ENCODE data around the gene NR3C2. TPM values are rescaled to one million over a fixed set of nuclear protein-coding genes. Genes with fewer than 3 reads are reported as not detected.

Gene NR3C2
- polyA plus RNA-seq, 1 donor = 6.8 TPM

DNA sequence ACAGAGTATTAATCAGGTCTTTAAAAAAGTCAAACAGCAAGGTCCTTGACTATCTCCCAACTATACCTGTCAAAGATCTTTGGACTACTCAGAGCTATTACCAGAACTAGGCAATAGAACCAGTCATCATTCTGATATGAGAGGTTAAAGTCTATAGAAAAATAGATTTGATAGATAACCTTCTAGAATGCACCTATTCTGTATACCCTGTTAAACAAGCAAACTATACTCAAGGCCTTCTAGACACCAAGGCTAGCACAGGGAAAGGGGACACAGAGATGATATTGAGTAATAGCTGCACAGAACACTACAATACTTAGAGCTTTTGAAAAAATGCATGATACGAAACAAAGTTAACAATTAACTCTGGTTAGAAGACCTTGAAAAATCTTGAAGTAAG lies 149.5 kb downstream of the NR3C2 start:
- H3K9me3 ChIP-seq (ENCODE audit: control insufficient read depth, low read depth, low read length) = no peaks in the 10 kb centered on the region
- H3K4me1 ChIP-seq (ENCODE audit: control insufficient read depth, insufficient read depth, low read length) = peaks cover 15% of the 10 kb centered on the region
- peak overlapping the region; percentile 71 for H3K27ac ChIP-seq (ENCODE audit: low read length)
- peak; percentile 74 to 88 for DNase-seq
- no peak overlapping the region for H3K4me3 ChIP-seq (ENCODE audit: low read length)
- 29% methylated on average over 1 of the region's 1 CpG for WGBS (ENCODE audit: insufficient coverage, low lambda C conversion rate)
- no peaks in the 10 kb centered on the region for H3K36me3 ChIP-seq (ENCODE audit: control insufficient read depth, insufficient read depth, low read length)
- H3K27me3 ChIP-seq (ENCODE audit: control insufficient read depth, insufficient read depth, low read length) = no peaks in the 10 kb centered on the region

DNA sequence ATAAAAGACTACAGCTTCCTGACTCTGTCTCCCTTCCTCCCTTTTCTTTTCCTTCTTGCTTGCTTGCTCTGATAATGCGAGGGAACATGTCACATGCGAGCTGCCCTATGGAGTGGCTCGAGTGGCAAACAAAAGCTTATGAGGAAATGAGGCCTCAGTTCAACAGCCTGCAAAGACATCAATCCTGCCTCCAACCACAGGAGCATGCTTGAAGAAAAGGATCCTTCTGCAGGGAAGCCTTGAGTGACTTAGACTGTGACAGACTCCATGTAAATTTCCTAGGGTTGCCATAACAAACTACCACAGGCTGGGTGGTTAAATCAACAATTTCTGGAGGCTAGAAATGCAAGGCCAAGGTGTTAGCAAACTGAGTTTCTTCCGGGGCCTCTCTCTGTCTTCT lies 152.5 kb downstream of the NR3C2 start:
- WGBS (ENCODE audit: insufficient coverage, low lambda C conversion rate) = no CpG with 5 or more reads among the region's 4 CpGs
- Histone ChIP-seq H3K4me3 (ENCODE audit: low read length) (no peak overlapping the region), H3K27me3 (ENCODE audit: control insufficient read depth, insufficient read depth, low read length) (no peaks in the 10 kb centered on the region), H3K4me1 (ENCODE audit: control insufficient read depth, insufficient read depth, low read length) (peaks cover 15% of the 10 kb centered on the region), H3K27ac (ENCODE audit: low read length) (peak overlapping the region; percentile 25), H3K36me3 (ENCODE audit: control insufficient read depth, insufficient read depth, low read length) (no peaks in the 10 kb centered on the region), H3K9me3 (ENCODE audit: control insufficient read depth, low read depth, low read length) (no peaks in the 10 kb centered on the region)
- DNase-seq = peak in 1 of 2 donors; percentile 54

DNA sequence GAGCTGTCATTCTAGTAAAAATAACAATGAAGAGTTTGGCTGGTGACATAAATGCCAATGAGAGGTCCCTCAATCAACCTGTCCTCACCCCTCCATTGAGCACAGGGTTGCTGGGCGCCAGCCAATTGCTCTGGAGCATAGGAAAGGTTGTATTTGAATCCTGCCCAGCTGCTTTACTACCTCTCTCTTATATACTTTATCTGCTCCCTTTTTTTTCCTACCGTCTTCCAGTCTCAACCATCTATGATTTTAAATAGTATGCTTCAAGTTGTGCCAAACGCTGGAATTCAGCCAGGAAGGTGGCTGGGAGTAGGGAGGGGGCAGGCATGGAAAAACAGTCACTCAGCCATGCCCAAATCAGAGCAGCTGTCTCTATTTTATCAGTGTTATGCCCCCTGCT lies 153.8 kb downstream of the NR3C2 start:
- Histone ChIP-seq H3K36me3 (ENCODE audit: control insufficient read depth, insufficient read depth, low read length) (no peaks in the 10 kb centered on the region), H3K27me3 (ENCODE audit: control insufficient read depth, insufficient read depth, low read length) (no peaks in the 10 kb centered on the region), H3K4me3 (ENCODE audit: low read length) (no peak overlapping the region), H3K9me3 (ENCODE audit: control insufficient read depth, low read depth, low read length) (no peaks in the 10 kb centered on the region), H3K27ac (ENCODE audit: low read length) (no peak overlapping the region), H3K4me1 (ENCODE audit: control insufficient read depth, insufficient read depth, low read length) (peaks cover 14% of the 10 kb centered on the region)
- DNase-seq = no peak
- no CpG with 5 or more reads among the region's 3 CpGs for WGBS (ENCODE audit: insufficient coverage, low lambda C conversion rate)

DNA sequence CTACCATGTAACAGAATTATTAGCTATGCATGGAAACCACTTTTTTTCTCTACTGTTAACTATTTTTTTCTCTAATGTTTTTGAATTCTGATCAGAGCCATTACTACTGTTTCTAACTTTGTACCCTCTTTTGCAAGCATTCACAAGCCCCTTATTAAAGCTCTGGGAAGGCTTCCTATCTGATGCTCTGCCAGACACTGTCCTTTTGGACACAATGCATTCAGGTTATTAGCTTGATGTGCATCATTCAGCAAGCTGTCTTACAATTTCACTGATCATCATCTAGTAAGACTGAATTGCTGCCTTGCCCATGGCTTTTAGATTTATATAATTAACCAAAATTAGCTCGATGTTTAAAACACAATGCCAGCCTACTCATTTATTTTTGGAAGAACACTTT lies 155.1 kb downstream of the NR3C2 start:
- Histone ChIP-seq H3K36me3 (ENCODE audit: control insufficient read depth, insufficient read depth, low read length) (no peaks in the 10 kb centered on the region), H3K27me3 (ENCODE audit: control insufficient read depth, insufficient read depth, low read length) (no peaks in the 10 kb centered on the region), H3K4me1 (ENCODE audit: control insufficient read depth, insufficient read depth, low read length) (peaks cover 22% of the 10 kb centered on the region), H3K4me3 (ENCODE audit: low read length) (no peak overlapping the region), H3K27ac (ENCODE audit: low read length) (no peak overlapping the region), H3K9me3 (ENCODE audit: control insufficient read depth, low read depth, low read length) (no peaks in the 10 kb centered on the region)
- no peak for DNase-seq
- WGBS (ENCODE audit: insufficient coverage, low lambda C conversion rate) = no CpG with 5 or more reads among the region's 1 CpG

DNA sequence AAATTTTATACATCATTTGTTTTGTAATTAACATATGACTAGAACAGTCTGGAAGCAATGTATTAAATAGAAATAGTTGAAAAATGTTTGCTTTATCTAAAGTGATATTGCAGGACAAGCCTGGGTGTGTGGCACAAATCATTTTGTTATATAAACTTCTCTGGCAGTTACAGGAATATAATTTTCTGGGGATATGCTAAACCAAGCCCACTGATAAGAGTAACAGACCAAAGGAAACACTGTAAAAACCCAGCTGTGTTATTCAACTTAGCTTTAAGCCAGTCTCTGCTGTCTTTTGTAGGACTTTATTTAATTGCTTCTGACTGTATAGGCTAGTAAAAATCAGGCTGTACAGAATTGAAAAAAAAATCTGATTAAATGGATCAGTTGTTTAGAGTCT lies 156.2 kb downstream of the NR3C2 start:
- no peak for DNase-seq
- Histone ChIP-seq H3K4me1 (ENCODE audit: control insufficient read depth, insufficient read depth, low read length) (peaks cover 22% of the 10 kb centered on the region), H3K27me3 (ENCODE audit: control insufficient read depth, insufficient read depth, low read length) (no peaks in the 10 kb centered on the region), H3K27ac (ENCODE audit: low read length) (no peak overlapping the region), H3K4me3 (ENCODE audit: low read length) (no peak overlapping the region), H3K9me3 (ENCODE audit: control insufficient read depth, low read depth, low read length) (no peaks in the 10 kb centered on the region), H3K36me3 (ENCODE audit: control insufficient read depth, insufficient read depth, low read length) (no peaks in the 10 kb centered on the region)

DNA sequence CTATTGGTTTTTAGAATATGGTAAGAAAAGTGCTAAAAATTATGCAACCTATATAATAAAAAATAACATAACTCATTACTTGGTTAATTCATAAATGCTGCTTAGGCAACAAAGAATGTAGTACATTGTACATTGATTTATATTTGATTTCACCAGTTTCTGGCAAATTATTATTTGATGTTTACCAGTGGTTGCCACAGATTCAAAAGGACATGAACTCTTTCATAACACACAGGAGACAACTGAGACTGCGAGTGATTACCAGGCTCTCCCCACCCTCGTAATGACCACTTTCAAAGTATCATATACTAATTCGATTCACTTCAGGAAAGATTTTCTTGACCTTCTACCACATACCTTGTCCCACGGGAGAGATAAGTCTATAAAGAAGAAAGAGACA lies 158.5 kb downstream of the NR3C2 start:
- DNase-seq = peak in 1 of 2 donors; percentile 30
- H3K4me1 ChIP-seq (ENCODE audit: control insufficient read depth, insufficient read depth, low read length) = peaks cover 18% of the 10 kb centered on the region
- peak overlapping the region; percentile 49 for H3K27ac ChIP-seq (ENCODE audit: low read length)

DNA sequence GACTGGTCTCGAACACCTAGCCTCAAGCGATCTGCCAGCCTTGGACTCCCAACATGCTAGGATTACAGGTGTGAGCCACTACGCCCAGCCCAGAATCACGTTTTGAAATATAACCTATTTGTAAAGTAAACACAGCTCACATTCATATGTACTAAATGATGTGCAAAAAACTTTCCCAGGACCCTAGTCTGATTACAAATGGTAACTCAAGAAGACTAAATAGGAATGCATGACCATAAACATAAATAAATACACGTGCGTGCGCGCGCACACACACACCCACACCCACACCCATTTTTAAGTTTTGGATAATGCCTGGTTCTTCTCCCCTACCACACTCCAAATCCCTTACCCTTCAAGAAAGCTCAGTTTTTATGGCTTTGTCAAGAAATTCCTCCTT lies 163.9 kb downstream of the NR3C2 start:
- Histone ChIP-seq H3K4me3 (ENCODE audit: low read length) (no peak overlapping the region), H3K27me3 (ENCODE audit: control insufficient read depth, insufficient read depth, low read length) (no peaks in the 10 kb centered on the region), H3K4me1 (ENCODE audit: control insufficient read depth, insufficient read depth, low read length) (peaks cover 26% of the 10 kb centered on the region), H3K27ac (ENCODE audit: low read length) (no peak overlapping the region), H3K9me3 (ENCODE audit: control insufficient read depth, low read depth, low read length) (no peaks in the 10 kb centered on the region), H3K36me3 (ENCODE audit: control insufficient read depth, insufficient read depth, low read length) (no peaks in the 10 kb centered on the region)
- 92% methylated on average over 5 of the region's 9 CpGs for WGBS (ENCODE audit: insufficient coverage, low lambda C conversion rate)
- DNase-seq = no peak

More for the DNA sequence above, 158.5 kb downstream of the NR3C2 start:
- Histone ChIP-seq H3K4me3 (ENCODE audit: low read length) (no peak overlapping the region), H3K27me3 (ENCODE audit: control insufficient read depth, insufficient read depth, low read length) (no peaks in the 10 kb centered on the region), H3K36me3 (ENCODE audit: control insufficient read depth, insufficient read depth, low read length) (no peaks in the 10 kb centered on the region), H3K9me3 (ENCODE audit: control insufficient read depth, low read depth, low read length) (no peaks in the 10 kb centered on the region)
- WGBS (ENCODE audit: insufficient coverage, low lambda C conversion rate) = no CpG with 5 or more reads among the region's 4 CpGs

DNA sequence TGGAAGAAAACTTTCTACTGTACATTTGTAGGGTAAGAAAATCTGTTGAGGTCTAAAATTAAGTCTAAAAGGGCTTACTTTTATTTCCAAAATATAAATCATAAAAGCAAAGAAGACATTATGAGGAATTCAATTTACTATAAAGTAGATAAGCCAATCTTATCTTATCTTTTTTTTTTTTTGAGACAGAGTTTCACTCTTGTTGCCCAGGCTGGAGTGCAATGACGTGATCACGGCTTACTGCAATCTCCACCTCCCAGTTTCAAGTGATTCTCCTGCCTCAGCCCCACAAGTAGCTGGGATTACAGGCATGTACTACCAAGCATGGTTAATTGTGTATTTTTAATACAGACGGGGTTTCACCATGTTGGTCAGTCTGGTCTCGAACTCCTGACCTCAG lies 166.9 kb downstream of the NR3C2 start:
- DNase-seq = peak in 1 of 2 donors; percentile 70
- no peaks in the 10 kb centered on the region for H3K27me3 ChIP-seq (ENCODE audit: control insufficient read depth, insufficient read depth, low read length)
- peaks cover 15% of the 10 kb centered on the region for H3K4me1 ChIP-seq (ENCODE audit: control insufficient read depth, insufficient read depth, low read length)
- WGBS (ENCODE audit: insufficient coverage, low lambda C conversion rate) = no CpG with 5 or more reads among the region's 4 CpGs
- H3K27ac ChIP-seq (ENCODE audit: low read length) = peak overlapping the region; percentile 79
- H3K36me3 ChIP-seq (ENCODE audit: control insufficient read depth, insufficient read depth, low read length) = no peaks in the 10 kb centered on the region
- no peaks in the 10 kb centered on the region for H3K9me3 ChIP-seq (ENCODE audit: control insufficient read depth, low read depth, low read length)
- H3K4me3 ChIP-seq (ENCODE audit: low read length) = no peak overlapping the region

DNA sequence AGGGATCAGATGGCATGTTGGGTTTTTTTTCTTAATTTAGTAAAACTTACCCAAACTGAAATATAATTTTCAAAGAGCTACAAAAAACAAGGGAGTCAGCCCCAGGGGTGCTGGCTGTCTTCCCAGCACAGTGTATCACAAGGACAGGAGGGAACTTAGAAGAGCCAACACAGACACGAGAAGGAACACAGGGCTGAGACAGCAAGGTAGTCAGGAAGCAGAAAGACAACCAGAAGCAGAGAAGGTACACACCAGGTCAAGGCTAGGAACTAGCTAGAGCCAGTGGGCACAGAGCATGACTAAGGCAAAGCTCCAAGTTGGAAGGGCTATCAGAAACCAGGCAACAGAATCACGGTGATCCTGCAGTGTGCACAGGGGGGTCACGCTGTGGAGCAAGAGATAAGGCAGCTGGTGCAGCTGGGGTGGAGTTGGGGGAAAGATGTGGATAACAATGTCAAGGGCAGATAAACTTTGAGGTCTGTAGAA lies 168.7 kb downstream of the NR3C2 start:
- no peaks in the 10 kb centered on the region for H3K27me3 ChIP-seq (ENCODE audit: control insufficient read depth, insufficient read depth, low read length)
- H3K27ac ChIP-seq (ENCODE audit: low read length) = peak overlapping the region; percentile 79
- DNase-seq = peak in 1 of 2 donors; percentile 73
- H3K4me1 ChIP-seq (ENCODE audit: control insufficient read depth, insufficient read depth, low read length) = peaks cover 15% of the 10 kb centered on the region
- H3K36me3 ChIP-seq (ENCODE audit: control insufficient read depth, insufficient read depth, low read length) = no peaks in the 10 kb centered on the region
- H3K9me3 ChIP-seq (ENCODE audit: control insufficient read depth, low read depth, low read length) = no peaks in the 10 kb centered on the region
- no peak overlapping the region for H3K4me3 ChIP-seq (ENCODE audit: low read length)
- 20% methylated on average over 1 of the region's 3 CpGs for WGBS (ENCODE audit: insufficient coverage, low lambda C conversion rate)

DNA sequence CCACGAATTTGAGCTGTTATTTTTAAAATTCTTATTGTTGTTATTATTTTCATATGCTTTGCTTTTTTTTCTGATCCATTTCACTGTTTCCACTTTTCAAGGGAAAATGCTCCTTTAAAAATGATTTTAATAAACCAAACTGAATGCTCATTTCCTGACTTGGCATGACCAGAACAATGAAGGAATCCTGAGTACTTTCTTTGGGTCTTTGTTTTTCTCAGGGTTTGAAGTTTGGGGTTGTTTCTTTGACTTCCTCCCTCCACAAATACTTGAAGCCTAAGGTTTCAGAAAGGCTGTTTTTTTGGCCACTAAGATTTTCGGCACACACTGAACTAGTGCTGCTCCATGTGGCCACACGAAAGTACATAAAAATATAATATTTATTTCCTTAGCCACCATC lies 171.0 kb downstream of the NR3C2 start:
- DNase-seq = no peak
- no peak overlapping the region for H3K4me3 ChIP-seq (ENCODE audit: low read length)

DNA sequence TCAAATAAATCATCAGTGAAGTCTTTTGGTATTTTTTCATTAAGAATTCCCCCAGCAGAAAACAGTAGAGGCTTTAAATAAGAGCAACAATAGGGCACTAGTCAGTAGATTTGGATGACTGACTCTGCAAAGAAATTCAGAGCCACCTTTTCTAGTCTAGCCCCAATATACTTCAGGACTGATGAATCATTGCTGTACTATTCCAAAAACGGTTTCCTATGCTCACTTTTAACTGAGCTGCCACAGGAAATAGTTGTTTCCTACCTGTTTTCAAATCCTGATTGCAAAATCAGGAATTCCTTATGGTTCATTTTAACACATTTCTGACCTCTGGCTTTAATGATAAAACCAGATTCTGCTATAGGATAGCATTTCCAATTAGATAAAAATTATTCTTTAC lies 171.6 kb downstream of the NR3C2 start:
- Histone ChIP-seq H3K27me3 (ENCODE audit: control insufficient read depth, insufficient read depth, low read length) (no peaks in the 10 kb centered on the region), H3K9me3 (ENCODE audit: control insufficient read depth, low read depth, low read length) (no peaks in the 10 kb centered on the region), H3K4me1 (ENCODE audit: control insufficient read depth, insufficient read depth, low read length) (peaks cover 24% of the 10 kb centered on the region), H3K36me3 (ENCODE audit: control insufficient read depth, insufficient read depth, low read length) (no peaks in the 10 kb centered on the region), H3K4me3 (ENCODE audit: low read length) (no peak overlapping the region), H3K27ac (ENCODE audit: low read length) (no peak overlapping the region)
- WGBS (ENCODE audit: insufficient coverage, low lambda C conversion rate) = no CpG with 5 or more reads among the region's 1 CpG
- no peak for DNase-seq

More for the DNA sequence above, 171.0 kb downstream of the NR3C2 start:
- no peaks in the 10 kb centered on the region for H3K27me3 ChIP-seq (ENCODE audit: control insufficient read depth, insufficient read depth, low read length)
- H3K4me1 ChIP-seq (ENCODE audit: control insufficient read depth, insufficient read depth, low read length) = peaks cover 24% of the 10 kb centered on the region
- no peaks in the 10 kb centered on the region for H3K9me3 ChIP-seq (ENCODE audit: control insufficient read depth, low read depth, low read length)
- H3K27ac ChIP-seq (ENCODE audit: low read length) = no peak overlapping the region
- no peaks in the 10 kb centered on the region for H3K36me3 ChIP-seq (ENCODE audit: control insufficient read depth, insufficient read depth, low read length)
- WGBS (ENCODE audit: insufficient coverage, low lambda C conversion rate) = 56% methylated on average over 1 of the region's 3 CpGs

Measured in large intestine (tissue), 3 donors.